ENCODE results near the gene ACADM. TPM values are rescaled to one million over a fixed set of nuclear protein-coding genes. Genes with fewer than 3 reads are reported as not detected.

Gene ACADM
- total RNA-seq, 1 donor from 2014 or later, result 9.8 TPM

- Histone ChIP-seq H3K4me1 (peaks cover 10 to 17% of the 10 kb centered on the region in 2 donors), H3K27me3 (no peaks in the 10 kb centered on the region), H3K27ac (peak overlapping the region in 1 of 2 donors; percentile 55), H3K9me3 (no peaks in the 10 kb centered on the region), H3K4me3 (peak overlapping the region; percentile 1 to 3), H3K36me3 (peaks cover 43 to 62% of the 10 kb centered on the region in 2 donors)
- no peak for DNase-seq (ENCODE audit: low spot score in 2 of 2)
- intact Hi-C loops (cut with DNase I), result no loop called here
- TF ChIP-seq CTCF (IDR thresholded peaks at IDR 0.05), result no peak
These were observed 66.5 kb downstream of the ACADM start for GRCh38 chr1:75791022-75791421.

GRCh38 chr1:75792091-75792490 is 67.6 kb downstream of the ACADM start:
- Histone ChIP-seq H3K27ac (no peak overlapping the region), H3K4me3 (no peak overlapping the region), H3K4me1 (peaks cover 10 to 17% of the 10 kb centered on the region in 2 donors), H3K27me3 (no peaks in the 10 kb centered on the region), H3K36me3 (peaks cover 46 to 73% of the 10 kb centered on the region in 2 donors), H3K9me3 (no peaks in the 10 kb centered on the region)
- no peak for DNase-seq (ENCODE audit: low spot score in 2 of 2)
- intact Hi-C loops (cut with DNase I), result no loop called here
- no peak for TF ChIP-seq CTCF (IDR thresholded peaks at IDR 0.05)

GRCh38 chr1:75794382-75794781 is 69.9 kb downstream of the ACADM start:
- H3K4me1 ChIP-seq, result peaks cover 5 to 9% of the 10 kb centered on the region in 2 donors
- H3K4me3 ChIP-seq, result no peak overlapping the region
- intact Hi-C loops (cut with DNase I), result no loop called here
- H3K27ac ChIP-seq, result no peak overlapping the region
- H3K36me3 ChIP-seq, result peaks cover 46 to 84% of the 10 kb centered on the region in 2 donors
- no peaks in the 10 kb centered on the region for H3K27me3 ChIP-seq
- H3K9me3 ChIP-seq, result no peaks in the 10 kb centered on the region
- no peak for TF ChIP-seq CTCF (IDR thresholded peaks at IDR 0.05)
- no peak for DNase-seq (ENCODE audit: low spot score in 2 of 2)

- no peak for TF ChIP-seq CTCF (IDR thresholded peaks at IDR 0.05)
- H3K36me3 ChIP-seq, result peaks cover 43 to 74% of the 10 kb centered on the region in 2 donors
- intact Hi-C loops (cut with DNase I), result no loop called here
- no peak overlapping the region for H3K4me3 ChIP-seq
- H3K9me3 ChIP-seq, result no peaks in the 10 kb centered on the region
- no peak overlapping the region for H3K27ac ChIP-seq
- H3K4me1 ChIP-seq, result peaks cover 2 to 3% of the 10 kb centered on the region in 2 donors
- no peak for DNase-seq (ENCODE audit: low spot score in 2 of 2)
- no peaks in the 10 kb centered on the region for H3K27me3 ChIP-seq
These were observed 71.2 kb downstream of the ACADM start for GRCh38 chr1:75795703-75796193.

GRCh38 chr1:75796376-75797272 is 72.1 kb downstream of the ACADM start, which contains the start of gene MSH4:
TSS of gene MSH4 (plus strand) at chr1:75796882. CDS start at chr1:75796986, 104 bp downstream.
- Histone ChIP-seq H3K9me3 (no peaks in the 10 kb centered on the region), H3K27ac (no peak within 1 kb of the TSS), H3K4me1 (no peaks in the 10 kb centered on the region), H3K36me3 (peaks cover 39 to 66% of the 10 kb centered on the region in 2 donors), H3K27me3 (no peaks in the 10 kb centered on the region), H3K4me3 (no peak within 1 kb of the TSS)
- DNase-seq (ENCODE audit: low spot score in 2 of 2), result no peak
- no peak for TF ChIP-seq CTCF (IDR thresholded peaks at IDR 0.05)
- intact Hi-C loops (cut with DNase I), result no loop called here

Measured in ascending aorta (tissue), 2 donors.